ENCODE data around the gene ANKMY1. TPM values are rescaled to one million over a fixed set of nuclear protein-coding genes. Genes with fewer than 3 reads are reported as not detected.

ANKMY1 gene
- total and polyA plus RNA-seq, 2 of the 13 experiments (the other 11 are each of a cell fraction or from before 2014, with no cell fraction given), result 11.7 to 18.8 TPM

DNA sequence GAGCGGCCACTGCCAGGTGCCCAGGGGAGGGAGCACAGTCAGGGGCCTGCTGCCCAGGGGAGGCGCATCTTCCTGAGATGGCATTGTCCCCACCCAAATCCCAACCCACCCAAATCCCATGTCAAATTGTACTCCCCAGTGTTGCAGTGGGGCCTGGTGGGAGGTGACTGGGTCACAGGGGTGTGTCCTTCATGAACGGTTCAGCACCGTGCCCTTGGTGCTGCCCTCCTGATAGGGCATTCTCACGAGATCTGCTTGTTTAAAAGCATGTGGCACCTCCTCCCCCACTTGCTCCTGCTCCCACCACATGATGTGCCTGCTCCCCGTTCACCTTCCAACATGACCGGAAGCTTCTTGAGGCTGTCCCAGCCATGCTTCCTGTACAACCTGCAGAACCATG is 27.6 kb downstream of the ANKMY1 start (continued):
- TF ChIP-seq, protein P1, sequence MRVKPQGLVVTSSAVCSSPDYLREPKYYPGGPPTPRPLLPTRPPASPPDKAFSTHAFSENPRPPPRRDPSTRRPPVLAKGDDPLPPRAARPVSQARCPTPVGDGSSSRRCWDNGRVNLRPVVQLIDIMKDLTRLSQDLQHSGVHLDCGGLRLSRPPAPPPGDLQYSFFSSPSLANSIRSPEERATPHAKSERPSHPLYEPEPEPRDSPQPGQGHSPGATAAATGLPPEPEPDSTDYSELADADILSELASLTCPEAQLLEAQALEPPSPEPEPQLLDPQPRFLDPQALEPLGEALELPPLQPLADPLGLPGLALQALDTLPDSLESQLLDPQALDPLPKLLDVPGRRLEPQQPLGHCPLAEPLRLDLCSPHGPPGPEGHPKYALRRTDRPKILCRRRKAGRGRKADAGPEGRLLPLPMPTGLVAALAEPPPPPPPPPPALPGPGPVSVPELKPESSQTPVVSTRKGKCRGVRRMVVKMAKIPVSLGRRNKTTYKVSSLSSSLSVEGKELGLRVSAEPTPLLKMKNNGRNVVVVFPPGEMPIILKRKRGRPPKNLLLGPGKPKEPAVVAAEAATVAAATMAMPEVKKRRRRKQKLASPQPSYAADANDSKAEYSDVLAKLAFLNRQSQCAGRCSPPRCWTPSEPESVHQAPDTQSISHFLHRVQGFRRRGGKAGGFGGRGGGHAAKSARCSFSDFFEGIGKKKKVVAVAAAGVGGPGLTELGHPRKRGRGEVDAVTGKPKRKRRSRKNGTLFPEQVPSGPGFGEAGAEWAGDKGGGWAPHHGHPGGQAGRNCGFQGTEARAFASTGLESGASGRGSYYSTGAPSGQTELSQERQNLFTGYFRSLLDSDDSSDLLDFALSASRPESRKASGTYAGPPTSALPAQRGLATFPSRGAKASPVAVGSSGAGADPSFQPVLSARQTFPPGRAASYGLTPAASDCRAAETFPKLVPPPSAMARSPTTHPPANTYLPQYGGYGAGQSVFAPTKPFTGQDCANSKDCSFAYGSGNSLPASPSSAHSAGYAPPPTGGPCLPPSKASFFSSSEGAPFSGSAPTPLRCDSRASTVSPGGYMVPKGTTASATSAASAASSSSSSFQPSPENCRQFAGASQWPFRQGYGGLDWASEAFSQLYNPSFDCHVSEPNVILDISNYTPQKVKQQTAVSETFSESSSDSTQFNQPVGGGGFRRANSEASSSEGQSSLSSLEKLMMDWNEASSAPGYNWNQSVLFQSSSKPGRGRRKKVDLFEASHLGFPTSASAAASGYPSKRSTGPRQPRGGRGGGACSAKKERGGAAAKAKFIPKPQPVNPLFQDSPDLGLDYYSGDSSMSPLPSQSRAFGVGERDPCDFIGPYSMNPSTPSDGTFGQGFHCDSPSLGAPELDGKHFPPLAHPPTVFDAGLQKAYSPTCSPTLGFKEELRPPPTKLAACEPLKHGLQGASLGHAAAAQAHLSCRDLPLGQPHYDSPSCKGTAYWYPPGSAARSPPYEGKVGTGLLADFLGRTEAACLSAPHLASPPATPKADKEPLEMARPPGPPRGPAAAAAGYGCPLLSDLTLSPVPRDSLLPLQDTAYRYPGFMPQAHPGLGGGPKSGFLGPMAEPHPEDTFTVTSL (CRISPR knock-in tag; IDR thresholded peaks at IDR 0.05; ENCODE audit: borderline replicate concordance), result no peak
- TF ChIP-seq ZSCAN12 (CRISPR knock-in tag; IDR thresholded peaks at IDR 0.05), result no peak
- TF ChIP-seq ZNF546 (CRISPR knock-in tag; conservative IDR thresholded peaks at IDR 0.05), result no peak
- no peak for TF ChIP-seq PHF20 (CRISPR knock-in tag; IDR thresholded peaks at IDR 0.05)
- no peak for TF ChIP-seq MED8 (CRISPR knock-in tag; IDR thresholded peaks at IDR 0.05; ENCODE audit: insufficient replicate concordance)
- TF ChIP-seq HMG20B (CRISPR knock-in tag; conservative IDR thresholded peaks at IDR 0.05), result no peak
- no peak for TF ChIP-seq ZFP90 (CRISPR knock-in tag; IDR thresholded peaks at IDR 0.05; ENCODE audit: borderline replicate concordance)
- TF ChIP-seq, protein P2, sequence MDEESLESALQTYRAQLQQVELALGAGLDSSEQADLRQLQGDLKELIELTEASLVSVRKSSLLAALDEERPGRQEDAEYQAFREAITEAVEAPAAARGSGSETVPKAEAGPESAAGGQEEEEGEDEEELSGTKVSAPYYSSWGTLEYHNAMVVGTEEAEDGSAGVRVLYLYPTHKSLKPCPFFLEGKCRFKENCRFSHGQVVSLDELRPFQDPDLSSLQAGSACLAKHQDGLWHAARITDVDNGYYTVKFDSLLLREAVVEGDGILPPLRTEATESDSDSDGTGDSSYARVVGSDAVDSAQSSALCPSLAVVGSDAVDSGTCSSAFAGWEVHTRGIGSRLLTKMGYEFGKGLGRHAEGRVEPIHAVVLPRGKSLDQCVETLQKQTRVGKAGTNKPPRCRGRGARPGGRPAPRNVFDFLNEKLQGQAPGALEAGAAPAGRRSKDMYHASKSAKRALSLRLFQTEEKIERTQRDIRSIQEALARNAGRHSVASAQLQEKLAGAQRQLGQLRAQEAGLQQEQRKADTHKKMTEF (CRISPR knock-in tag; IDR thresholded peaks at IDR 0.05), result no peak
- TF ChIP-seq MIER2 (CRISPR knock-in tag; IDR thresholded peaks at IDR 0.05), result no peak
- TF ChIP-seq ESRRA (CRISPR knock-in tag; IDR thresholded peaks at IDR 0.05; ENCODE audit: low read depth), result no peak
- TF ChIP-seq ZNF629 (CRISPR knock-in tag; conservative IDR thresholded peaks at IDR 0.05), result no peak
- TF ChIP-seq, protein P3, sequence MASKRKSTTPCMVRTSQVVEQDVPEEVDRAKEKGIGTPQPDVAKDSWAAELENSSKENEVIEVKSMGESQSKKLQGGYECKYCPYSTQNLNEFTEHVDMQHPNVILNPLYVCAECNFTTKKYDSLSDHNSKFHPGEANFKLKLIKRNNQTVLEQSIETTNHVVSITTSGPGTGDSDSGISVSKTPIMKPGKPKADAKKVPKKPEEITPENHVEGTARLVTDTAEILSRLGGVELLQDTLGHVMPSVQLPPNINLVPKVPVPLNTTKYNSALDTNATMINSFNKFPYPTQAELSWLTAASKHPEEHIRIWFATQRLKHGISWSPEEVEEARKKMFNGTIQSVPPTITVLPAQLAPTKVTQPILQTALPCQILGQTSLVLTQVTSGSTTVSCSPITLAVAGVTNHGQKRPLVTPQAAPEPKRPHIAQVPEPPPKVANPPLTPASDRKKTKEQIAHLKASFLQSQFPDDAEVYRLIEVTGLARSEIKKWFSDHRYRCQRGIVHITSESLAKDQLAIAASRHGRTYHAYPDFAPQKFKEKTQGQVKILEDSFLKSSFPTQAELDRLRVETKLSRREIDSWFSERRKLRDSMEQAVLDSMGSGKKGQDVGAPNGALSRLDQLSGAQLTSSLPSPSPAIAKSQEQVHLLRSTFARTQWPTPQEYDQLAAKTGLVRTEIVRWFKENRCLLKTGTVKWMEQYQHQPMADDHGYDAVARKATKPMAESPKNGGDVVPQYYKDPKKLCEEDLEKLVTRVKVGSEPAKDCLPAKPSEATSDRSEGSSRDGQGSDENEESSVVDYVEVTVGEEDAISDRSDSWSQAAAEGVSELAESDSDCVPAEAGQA (IDR thresholded peaks at IDR 0.05; ENCODE audit: low read depth), result no peak
- TF ChIP-seq, protein P3 (CRISPR knock-in tag; IDR thresholded peaks at IDR 0.05; ENCODE audit: borderline replicate concordance), result no peak
- TF ChIP-seq PCBP1 (IDR thresholded peaks at IDR 0.05; ENCODE audit: borderline replicate concordance, low read depth, low read length), result no peak

All from HepG2 (cell line).